Peyer's patch (tissue), 4 donors: Measurements from ENCODE around the gene ELK3.

Experiments
- POLR2A ChIP-seq, 2 donors: fragments of 450-650 bp; IDR thresholded peaks; one replicate each; pipeline ENCODE4 v1.5.1; 2017; ENCODE audit warnings: antibody characterized with exemption in 2 of 2, mild to moderate bottlenecking in 2 of 2, moderate library complexity in 2 of 2
- TF ChIP-seq, protein P1 (sequence below), 6 experiments: fragments of 450-650 bp in 4 of 6; fragments of 200-600 bp in 2 of 6; sonication (generic) in 1 of 6; IDR thresholded peaks; one replicate each; pipeline ENCODE4 v1.5.1; 2017 to 2019; ENCODE audit warnings: antibody characterized with exemption in 6 of 6, mild to moderate bottlenecking in 3 of 6, moderate library complexity in 1 of 6

DNA sequence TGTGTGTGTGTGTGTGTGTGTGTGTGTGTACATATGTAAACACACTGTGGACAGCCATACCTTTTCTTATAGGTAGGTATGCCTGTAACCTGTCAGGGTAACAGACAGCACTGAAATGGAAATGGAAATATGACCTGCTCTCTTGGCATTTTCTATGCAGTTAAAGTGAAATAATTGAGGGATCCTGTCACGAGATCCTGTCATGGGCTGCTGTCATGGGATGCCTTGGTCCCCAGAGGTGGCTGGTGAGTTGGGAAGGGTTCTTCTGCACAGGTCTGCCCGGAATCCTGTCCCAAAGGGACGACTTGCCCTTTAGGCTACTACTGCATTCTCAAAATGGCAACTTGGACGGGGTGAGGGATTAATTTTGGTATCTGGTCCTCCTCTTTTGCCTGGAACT is 47.3 kb downstream of the ELK3 start:
- TF ChIP-seq, protein P1, sequence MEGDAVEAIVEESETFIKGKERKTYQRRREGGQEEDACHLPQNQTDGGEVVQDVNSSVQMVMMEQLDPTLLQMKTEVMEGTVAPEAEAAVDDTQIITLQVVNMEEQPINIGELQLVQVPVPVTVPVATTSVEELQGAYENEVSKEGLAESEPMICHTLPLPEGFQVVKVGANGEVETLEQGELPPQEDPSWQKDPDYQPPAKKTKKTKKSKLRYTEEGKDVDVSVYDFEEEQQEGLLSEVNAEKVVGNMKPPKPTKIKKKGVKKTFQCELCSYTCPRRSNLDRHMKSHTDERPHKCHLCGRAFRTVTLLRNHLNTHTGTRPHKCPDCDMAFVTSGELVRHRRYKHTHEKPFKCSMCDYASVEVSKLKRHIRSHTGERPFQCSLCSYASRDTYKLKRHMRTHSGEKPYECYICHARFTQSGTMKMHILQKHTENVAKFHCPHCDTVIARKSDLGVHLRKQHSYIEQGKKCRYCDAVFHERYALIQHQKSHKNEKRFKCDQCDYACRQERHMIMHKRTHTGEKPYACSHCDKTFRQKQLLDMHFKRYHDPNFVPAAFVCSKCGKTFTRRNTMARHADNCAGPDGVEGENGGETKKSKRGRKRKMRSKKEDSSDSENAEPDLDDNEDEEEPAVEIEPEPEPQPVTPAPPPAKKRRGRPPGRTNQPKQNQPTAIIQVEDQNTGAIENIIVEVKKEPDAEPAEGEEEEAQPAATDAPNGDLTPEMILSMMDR (IDR thresholded peaks at IDR 0.05), result no peak
- no peak for TF ChIP-seq POLR2A (IDR thresholded peaks at IDR 0.05)
